Glomerular visceral epithelial cell (primary cell): ENCODE results near the gene RBBP8.

Experiments used
- DNase-seq: peaks from one replicate; pipeline ENCODE4 v3.0.0-alpha.2; 2016; ENCODE audit errors: extremely low spot score

The RBBP8 gene

DNA sequence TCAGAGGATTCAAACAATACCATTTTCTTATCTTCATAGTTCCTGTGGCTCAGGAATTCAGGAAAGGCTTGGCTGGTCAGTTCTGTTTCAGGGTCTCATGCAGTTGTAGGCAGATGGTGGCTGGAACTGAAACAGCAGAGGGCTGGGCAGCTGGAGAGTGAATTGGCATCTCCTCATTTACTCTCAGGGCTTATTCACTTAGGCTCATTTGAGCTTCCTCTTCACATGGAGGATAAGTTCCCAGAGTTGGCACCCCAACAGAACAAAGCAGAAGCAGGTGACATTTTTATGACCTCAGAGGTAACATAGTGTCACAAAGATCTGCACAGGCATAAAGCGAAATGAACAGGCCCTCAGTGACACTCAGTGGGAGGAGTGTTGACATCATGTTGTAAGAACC is 66.1 kb downstream of the RBBP8 start:
- DNase-seq: no peak

DNA sequence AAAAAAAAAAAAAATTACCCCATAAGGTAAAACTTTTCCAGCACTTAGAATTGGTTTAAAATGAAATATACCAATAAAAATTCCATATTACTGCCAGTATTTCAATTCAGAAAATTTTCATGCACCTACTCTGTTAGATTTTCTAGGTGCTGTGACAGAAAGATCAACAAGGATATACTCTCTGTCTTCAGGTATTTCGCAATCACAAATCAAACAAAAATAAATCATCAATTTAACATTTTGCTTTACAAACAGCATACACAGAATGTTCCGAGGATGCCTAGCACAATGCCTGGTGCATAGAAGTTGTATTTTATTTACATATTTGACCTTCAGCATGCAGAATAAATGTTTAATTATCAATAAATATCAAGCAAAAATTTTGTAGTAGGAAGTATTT is 66.5 kb downstream of the RBBP8 start:
- DNase-seq: no peak

DNA sequence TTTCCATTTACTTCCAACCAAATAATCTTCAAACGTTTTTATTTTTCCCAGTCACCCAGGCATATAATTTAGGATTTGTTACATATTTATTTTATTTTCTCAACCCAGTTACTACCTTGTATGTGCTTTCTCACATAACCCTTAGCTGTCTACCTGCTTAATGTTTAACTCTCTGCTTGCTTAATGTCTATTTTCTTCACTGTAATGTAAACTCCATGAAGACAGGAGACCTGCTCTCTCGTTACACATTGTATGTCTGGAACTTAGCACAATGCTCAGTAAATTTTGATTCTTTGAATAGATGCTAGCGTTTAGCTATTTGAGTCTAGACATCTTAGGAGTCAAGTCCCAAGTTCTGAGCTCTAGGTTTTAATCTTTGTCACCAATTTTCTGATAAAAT is 70.2 kb downstream of the RBBP8 start:
- DNase-seq: no peak

DNA sequence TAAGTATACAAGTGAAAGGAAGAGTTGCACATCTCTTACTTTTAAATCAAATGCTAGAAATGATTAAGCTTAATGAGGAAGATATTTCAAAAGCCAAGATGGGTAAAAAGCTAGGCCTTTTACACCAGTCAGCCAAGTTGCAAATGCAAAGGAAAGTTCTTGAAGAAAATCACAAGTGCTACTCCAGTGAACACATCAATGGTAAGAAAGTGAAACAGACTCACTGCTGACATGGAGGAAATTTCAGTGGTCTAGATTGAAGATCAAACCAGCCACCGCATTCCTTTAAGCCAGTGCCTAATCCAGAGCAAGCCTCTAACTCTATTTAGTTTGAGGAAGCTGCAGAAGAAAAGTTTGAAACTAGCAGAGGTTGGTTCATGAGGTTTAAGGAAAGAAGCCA is 79.1 kb downstream of the RBBP8 start:
- DNase-seq: no peak

DNA sequence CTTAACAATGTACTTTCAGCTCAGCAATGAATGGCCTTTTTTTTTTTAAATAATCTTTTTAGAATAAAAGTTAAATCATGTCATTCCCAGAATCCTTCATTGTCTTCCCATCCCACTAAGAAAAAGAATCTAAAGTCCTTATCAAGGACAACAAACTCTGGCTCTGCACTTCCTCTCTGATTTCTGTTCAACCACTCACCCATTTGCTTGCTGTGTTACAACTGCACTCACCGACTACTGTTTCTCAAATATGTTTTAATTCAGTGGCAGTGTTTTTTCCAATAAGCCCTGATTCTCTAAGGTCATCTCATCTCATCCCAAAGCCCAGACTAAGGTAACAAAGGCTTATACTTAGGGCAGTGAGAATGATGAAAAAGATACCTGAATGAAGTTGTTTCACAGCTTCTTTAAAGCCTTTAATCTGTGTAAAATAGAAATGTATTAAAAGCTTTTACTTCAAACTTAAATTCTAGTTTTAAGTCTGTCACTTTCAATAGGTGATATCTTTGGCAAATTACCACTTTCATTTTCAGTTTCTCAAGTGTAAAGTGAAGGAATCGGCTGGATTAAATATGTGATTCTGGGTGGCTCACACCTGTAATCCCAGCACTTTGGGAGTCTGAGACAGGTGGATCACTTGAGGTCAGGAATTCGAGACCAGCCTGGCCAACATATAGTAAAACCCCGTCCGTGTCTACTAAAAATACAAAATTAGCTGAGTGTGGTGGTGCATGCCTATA is 87.6 kb downstream of the RBBP8 start:
- no peak for DNase-seq

DNA sequence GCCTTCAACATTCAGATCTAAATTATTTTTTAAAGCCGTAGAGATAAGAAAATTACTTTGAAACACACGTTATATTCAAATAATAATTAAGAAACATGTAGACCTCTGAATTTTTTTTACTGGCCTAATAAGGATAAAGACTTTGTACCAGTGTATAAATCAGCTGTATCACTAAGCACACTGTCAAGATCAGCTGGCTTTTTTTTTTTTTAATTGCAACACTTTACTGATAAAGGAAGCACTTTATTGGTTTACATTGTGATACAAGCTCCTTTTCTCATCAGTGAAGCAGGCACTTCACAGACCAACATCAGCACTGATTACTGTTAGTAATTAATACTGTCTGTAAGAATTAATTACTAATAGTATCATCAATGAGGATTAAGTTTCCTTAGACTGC is 88.5 kb downstream of the RBBP8 start:
- no peak for DNase-seq

DNA sequence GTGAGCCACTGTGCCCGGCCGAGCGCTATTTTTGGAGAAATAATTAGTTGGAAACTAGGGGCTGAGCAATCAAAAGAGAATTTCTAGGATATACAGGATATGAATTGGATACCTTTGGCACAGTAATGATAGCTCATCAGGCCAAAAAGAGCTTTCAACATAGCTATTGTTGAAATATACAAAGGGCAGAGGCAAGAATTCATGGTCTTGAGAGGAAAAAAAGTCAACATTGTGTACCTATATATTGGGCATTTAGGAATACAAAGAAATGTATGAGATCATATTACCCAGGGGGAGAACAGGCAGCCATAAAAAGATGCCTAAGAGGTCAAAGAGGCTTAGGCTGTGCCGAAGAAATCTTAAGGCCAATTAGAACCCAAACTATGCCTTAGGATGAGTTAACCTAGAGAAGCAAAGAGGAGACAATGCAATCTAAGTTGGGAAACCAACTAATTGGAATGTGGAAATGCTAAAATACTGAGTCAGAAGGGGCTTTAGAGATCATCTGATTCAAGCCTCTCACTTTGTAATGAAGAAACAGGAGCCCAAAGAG is 99.0 kb downstream of the RBBP8 start:
- peak; percentile 13 for DNase-seq

DNA sequence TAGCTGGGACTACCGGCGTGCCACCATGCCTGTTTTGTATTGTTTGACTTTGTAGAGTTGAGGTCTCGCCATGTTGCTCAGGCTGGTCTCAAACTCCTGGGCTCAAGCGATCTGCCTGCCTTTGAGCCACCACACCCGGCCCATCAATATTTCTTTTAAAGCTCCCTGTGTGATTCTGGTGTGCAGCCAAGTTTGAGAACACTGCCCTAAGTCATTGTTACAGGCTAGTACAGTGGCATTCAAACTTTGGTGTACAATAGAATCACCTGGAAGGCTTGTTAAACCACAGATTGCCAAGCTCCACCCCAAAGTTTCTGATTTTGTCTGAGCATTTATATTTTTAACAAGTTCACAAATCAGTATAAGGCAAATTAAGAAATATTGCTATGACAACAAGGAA is 99.9 kb downstream of the RBBP8 start:
- DNase-seq: no peak

DNA sequence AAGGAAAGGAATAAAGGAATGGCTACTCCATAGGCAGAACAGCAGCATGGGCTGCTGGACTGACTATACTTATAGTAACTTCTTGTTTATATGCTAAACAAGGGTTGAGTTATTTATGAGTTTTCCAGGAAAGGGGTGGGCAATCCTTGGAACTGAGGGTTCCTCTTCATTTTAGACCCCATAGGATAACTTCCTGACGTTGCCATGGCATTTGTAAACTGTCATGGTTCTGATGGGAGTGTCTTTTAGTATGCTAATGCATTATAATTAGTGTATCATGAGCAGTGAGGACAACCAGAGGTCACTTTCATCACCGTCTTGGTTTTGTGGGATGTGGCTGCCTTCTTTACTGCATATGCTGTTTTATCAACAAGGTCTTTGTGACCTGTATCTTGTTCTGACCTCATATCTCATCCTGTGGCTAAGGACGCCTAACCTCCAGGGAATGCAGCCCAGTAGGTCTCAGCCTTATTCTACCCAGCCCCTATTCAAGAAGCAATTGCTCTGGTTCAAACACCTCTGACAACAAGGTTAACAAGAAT is 103.6 kb downstream of the RBBP8 start:
- no peak for DNase-seq

DNA sequence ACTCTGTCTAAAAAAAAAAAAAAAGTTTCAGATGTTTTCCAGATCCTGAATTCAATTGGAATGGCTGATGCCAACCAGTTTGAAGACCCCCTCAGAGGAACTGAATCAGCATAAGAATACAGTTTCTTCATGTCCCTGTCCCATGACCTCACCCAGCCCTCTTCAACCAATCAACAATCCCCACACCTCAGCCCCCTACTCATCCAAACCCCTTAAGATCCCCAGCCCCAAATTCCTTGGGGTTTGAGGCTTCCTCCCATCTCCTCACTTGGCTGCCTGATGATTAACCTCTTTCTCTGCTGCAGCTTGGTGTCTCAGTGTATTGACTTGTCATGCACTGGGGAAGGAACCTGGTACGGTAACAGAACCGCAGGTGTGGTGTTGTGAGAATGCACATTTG is 104.5 kb downstream of the RBBP8 start:
- DNase-seq: no peak

DNA sequence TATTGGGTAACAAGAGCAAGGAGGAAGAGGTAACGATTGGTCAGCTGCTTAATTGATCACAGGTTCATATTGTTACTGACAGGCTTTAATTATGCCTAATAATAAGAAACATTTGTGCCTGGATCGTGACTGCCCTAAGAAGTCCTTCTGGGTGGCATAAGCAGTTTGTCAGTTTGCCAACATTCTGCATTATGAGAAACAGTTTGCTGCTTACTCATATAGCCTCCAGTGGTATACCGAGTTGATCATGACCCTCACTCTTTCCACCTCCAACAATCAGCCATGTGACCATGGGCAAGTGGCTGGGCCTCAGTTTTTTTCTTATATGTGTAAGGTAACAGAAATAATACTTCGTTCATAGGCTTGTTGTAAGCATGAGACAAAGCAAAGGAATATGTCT is 105.6 kb downstream of the RBBP8 start:
- DNase-seq: peak; percentile 13

DNA sequence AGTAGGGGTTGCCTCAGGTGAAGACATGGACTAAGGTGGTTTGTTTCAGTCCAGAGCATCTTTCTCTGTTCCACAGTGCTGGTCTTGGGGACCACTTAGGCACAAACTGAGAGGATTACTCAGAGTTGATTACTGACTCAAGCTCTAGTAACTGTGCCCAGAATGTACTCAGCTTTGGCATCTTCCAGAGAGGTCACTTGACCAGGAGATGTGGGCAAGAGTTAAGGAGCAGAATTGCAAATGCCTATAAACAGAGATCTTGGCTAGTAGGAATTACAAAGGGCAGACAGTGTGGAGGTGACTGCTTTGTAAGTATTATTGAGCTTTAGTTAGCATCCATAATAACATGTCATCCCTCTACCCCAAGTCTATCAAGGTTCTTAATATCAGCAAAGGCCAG is 109.0 kb downstream of the RBBP8 start:
- DNase-seq: no peak

DNA sequence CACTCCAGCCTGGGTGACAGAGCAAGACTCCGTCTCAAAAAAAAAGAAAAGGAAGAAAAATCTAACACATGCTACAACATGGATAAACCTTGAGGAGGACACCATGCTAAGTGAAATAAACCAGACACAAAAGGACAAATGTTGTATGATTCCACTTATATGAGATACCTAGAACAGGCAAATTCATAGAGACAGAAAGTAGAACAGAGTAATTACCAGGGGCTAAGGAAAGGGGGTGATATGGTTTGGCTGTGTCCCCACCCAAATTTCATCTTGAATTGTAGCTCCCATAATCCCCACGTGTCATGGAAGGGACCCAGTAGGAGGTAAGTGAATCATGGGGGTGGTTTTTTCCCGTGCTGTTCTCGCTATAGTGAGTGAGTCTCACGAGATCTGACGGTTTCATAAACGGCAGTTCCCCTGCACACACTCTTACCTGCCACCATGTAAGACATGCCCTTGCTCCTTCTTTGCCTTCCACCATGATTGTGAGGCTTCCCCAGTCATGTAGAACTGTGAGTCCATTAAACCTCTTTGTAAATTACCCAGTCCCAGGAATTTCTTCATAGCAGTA is 110.8 kb downstream of the RBBP8 start:
- DNase-seq: no peak

DNA sequence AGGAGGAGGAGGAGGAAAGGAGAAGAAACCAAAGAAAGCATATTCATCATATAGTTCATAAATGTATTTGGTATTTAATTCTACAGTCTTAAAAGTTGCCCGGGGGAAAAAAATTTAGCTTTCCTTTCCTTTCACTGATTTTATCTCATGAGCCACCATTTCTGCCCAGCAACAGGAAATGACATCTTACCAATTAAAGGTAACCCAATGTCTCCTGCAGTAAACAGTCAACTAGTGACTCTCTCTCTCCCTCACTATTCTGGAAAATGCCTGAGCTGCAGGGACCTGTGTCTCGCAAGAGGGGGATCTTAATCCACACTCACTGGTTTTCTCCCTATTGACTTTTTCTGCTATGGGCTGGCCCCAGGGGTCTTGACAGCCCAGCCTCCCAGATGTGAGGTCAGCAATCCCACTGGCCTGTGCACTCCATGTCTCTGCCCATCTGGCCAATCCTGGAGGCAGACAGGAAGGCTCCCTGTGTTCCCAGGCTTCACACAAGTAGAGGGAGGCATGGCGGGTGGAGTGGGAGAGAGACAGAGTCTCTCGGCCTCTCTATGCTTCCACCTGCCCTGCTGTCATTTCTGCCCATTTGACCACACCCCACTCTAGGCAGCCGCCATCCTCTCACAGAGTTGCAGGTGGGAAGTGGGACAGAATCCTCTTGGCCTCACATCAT is 116.7 kb downstream of the RBBP8 start:
- DNase-seq: no peak

DNA sequence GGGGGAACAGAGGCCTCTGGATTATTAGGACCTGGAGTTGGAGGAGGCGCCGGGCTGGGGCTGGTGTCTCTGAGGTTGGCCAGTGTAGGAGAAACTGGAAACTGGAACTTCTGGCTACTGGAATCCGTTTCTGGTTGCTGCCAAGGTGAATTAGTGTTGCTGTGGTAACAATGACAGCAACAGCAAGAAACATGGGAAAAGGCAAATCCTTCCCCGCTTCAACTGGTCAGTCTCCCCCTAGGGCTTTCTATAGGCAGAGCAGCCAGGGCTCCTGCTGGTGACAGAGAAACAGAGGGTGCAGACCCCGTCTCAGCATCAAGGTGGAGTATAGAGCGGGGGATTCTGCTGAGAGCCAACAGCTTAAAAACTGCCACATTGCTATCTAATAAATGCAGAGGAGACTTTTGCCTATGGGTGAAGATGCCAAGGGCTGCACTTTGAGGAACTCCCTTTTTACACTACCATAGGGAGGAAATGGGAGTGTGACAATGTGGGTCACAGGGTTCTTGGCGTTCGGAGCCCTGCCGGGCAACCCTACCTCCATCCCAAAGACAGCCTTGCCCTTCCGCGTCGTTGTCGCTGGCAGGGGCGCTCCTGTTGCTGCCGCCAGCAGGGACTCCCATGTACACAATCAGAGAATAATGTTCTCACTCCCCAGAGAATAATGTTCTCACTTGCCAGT is 120.8 kb downstream of the RBBP8 start:
- peak; percentile 16 for DNase-seq

DNA sequence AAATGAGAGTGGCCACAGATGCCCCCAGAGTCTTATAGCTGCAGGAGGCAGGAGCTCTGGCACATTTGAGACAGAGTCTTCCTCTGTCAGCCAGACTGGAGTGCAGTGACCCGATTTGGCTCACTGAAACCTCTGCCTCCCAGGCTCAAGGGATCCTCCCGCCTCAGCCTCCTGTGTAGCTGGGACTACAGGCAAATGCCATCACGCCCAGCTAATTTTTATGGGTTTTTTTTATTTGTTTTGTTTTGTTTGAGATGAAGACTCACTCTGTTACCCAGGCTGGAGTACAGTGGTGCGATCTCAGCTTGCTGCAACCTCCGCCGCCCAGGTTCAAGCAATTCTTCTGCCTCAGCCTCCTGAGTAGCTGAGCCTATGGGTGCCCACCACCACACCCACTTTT is 121.4 kb downstream of the RBBP8 start:
- no peak for DNase-seq

DNA sequence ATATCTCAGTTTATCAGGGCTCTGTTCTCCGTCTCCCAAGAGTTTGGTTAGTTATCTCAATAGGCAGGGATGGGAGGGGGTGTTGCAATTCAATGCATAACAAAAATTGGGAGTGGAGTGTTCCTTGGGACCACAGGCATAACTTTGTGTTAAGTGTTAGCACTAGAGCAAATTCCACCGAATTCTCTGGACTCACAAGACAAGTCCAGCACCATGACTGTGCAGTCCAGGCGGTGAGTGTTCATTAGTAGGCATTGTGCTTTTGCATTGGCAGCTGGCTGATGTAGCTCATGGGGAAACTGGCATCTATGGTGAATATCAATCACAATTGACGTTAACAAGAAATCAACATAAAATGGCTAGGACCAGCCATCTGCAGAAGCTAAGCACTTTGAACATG is 123.2 kb downstream of the RBBP8 start:
- DNase-seq: no peak

DNA sequence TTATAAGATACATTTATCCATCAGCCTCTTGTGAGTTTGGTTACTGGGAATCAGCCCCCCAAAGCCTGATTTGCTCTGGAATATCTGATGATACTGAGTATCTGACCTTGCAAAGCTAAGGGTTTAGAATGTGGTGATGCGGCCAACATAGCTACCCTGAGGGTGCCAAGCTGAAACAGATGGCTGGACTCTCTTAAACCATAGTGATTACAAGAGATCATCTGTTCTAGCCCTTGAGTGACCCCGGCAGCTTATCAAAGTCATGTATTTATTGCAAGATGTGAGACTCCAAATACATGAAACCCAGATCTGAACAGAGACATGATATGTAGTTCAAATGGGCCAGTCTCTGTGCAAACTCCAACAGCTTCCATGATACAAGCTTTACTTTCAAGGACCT is 124.0 kb downstream of the RBBP8 start:
- DNase-seq: no peak

DNA sequence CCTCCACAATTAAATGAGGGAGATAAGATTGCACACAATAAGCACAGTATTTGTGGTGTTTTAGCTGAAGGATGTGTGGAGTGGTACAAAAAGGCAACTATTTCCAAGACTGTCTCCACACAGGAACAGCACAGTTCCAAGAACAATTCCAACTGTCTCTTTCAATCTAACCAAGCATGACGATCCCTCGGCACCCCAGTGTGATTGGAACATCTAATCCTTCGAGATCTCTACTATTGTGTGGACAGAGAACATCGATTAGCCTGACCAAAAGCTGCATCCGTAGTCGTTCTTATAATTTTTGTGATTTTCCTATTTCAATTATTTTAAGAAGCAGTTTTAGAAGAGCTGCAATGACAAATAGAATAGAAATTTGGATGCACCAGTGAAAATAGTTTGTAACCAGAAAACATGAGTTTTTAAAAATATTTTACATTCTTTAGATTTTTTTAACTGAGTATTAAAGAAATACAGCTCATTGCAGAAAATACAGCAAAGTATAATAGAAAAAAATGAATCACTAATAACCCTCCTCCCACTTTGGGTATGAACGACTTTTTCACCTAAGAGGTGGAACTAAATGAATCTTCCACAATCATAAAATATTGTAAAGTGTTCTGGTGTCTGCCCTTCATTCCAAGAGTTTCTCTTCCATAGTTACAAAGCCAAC is 125.8 kb downstream of the RBBP8 start:
- no peak for DNase-seq

DNA sequence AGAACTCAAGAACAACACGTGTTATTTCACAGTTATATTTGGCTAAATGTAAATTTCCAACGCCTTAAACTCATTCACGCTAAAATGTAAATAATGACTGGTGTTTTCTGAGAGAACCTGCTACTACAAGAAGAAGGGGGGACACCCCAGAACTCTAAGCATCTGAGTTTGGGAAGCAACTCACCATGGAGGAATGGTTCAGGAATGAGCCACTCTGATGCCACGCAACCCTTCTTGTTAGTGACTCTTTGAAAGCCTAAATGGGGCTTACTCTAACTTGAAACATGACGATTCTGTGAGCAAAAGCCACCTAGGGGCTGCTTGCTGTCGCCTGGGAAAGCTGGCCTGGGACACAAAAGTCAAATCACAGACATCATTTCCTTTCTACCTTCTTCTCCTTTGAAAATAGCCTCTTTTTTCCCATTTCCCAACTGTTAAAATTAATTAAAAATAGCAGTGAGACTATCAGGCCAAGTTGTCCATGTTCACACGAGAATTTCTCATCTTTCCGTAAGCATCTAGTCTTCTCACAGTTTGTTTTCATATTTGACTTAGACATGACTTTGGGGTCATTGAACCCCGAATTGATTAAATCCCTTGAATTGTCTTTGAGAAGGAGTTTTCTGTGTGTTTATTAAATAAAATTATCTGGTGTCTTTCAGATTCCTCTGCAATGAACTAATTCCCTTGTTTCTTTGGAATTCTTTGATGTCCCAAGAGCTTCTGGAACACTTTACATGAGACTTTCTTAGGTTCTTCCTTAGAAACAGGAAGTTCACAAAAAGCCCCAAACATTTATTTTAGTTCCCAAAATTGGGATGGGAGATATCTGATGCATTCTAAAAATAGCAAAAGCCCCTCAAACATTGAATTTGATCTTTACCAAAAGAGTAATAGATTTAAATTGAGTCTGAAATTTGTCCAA is 126.7 kb downstream of the RBBP8 start:
- no peak for DNase-seq

DNA sequence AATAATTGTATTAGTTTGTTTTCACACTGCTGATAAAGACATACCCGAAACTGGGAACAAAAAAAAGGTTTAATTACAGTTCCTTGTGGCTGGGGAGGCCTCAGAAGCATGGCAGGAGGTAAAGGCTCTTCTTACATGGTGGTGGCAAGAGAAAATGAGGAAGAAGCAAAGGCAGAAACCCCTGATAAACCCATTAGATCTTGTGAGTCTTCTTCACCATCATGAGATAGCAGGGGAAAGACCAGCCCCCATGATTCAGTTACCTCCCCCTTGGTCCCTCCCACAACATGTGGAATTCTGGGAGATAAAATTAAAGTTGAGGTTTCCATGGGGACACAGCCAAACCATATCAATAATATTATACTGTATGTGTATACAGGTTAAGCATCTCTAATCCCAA is 128.9 kb downstream of the RBBP8 start:
- DNase-seq: no peak
